HG02759 (cell line): ENCODE measurements around the gene JAK1.

Experiments
- ATAC-seq: cut with Tn5 transposase; IDR thresholded peaks from one replicate; pipeline ENCODE4 v1.9.1; 2021; ENCODE audit warnings: mild to moderate bottlenecking, moderate library complexity; ENCODE audit not compliant: unreplicated experiment

JAK1 gene

GRCh38 chr1:64801851-64802523, 164.4 kb downstream of the JAK1 start:
- ATAC-seq = no peak

GRCh38 chr1:64798872-64799271, 167.5 kb downstream of the JAK1 start:
- ATAC-seq = no peak

GRCh38 chr1:64790832-64791487, 175.4 kb downstream of the JAK1 start:
- no peak for ATAC-seq
